Uterus (tissue), 2 donors: ENCODE measurements around the gene DOC2B.

Experiments
- CTCF ChIP-seq, 4 experiments: fragments of 200-600 bp in 2 of 4; fragments of 450-650 bp in 2 of 4; sonication (generic) in 2 of 4; IDR thresholded peaks; one replicate each; pipeline ENCODE4 v1.5.1; 2016 to 2019; ENCODE audit warnings: antibody characterized with exemption in 4 of 4, mild to moderate bottlenecking in 2 of 4, moderate library complexity in 1 of 4
- POLR2A ChIP-seq, 2 donors: fragments of 450-650 bp; IDR thresholded peaks; one replicate each; pipeline ENCODE4 v1.6.1; 2016; ENCODE audit warnings: antibody characterized with exemption in 2 of 2, mild to moderate bottlenecking in 1 of 2, moderate library complexity in 1 of 2

GRCh38 chr17:157901-158300 lies 23.5 kb downstream of the DOC2B start:
- TF ChIP-seq CTCF (IDR thresholded peaks at IDR 0.05): no peak
- no peak for TF ChIP-seq POLR2A (IDR thresholded peaks at IDR 0.05)
